ENCODE data around the gene PLA2G6. TPM values are rescaled to one million over a fixed set of nuclear protein-coding genes. Genes with fewer than 3 reads are reported as not detected.
A peak's percentile ranks its signal among the peaks of the same experiment; 100 is the strongest.

PLA2G6 gene
- total RNA-seq, 1 experiment from 2014 or later: 29.9 TPM

DNA sequence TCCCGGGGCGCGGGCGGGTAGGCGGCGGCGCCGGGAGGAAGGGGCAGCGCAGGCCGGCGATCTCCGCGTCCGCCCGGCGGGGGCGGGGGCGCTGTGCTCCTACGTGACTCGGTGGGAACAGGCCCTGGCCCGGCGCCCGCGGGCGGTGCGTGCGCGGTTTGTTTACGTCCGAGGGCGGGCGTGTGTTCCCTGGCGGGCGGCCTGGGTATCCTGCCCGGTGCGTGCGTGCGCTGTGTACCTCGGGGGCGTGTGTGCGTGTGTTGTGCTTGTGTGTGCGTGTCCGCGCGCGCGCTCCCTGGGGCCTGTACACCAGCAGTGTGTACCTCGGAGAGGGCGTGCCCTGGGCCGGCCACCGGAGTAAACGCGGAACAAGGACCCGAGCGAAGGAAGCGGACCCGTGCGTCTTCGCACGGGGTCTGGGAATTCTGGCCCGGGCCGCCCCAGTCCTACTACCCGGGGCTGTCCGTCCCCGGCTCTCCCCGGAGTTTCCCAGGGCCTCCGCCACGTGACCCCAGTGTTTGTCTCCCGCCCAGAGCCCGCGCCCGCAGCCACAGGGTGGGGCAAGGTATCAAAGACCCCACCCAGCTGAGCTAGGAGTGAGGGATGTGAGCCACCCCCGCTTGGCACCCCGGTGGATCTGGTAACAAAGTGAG is 20.9 kb upstream of the PLA2G6 start (continued):
- TF ChIP-seq, protein P1, sequence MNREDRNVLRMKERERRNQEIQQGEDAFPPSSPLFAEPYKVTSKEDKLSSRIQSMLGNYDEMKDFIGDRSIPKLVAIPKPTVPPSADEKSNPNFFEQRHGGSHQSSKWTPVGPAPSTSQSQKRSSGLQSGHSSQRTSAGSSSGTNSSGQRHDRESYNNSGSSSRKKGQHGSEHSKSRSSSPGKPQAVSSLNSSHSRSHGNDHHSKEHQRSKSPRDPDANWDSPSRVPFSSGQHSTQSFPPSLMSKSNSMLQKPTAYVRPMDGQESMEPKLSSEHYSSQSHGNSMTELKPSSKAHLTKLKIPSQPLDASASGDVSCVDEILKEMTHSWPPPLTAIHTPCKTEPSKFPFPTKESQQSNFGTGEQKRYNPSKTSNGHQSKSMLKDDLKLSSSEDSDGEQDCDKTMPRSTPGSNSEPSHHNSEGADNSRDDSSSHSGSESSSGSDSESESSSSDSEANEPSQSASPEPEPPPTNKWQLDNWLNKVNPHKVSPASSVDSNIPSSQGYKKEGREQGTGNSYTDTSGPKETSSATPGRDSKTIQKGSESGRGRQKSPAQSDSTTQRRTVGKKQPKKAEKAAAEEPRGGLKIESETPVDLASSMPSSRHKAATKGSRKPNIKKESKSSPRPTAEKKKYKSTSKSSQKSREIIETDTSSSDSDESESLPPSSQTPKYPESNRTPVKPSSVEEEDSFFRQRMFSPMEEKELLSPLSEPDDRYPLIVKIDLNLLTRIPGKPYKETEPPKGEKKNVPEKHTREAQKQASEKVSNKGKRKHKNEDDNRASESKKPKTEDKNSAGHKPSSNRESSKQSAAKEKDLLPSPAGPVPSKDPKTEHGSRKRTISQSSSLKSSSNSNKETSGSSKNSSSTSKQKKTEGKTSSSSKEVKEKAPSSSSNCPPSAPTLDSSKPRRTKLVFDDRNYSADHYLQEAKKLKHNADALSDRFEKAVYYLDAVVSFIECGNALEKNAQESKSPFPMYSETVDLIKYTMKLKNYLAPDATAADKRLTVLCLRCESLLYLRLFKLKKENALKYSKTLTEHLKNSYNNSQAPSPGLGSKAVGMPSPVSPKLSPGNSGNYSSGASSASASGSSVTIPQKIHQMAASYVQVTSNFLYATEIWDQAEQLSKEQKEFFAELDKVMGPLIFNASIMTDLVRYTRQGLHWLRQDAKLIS (CRISPR knock-in tag; IDR thresholded peaks at IDR 0.05; ENCODE audit: borderline replicate concordance): no peak
- TF ChIP-seq, protein P2, sequence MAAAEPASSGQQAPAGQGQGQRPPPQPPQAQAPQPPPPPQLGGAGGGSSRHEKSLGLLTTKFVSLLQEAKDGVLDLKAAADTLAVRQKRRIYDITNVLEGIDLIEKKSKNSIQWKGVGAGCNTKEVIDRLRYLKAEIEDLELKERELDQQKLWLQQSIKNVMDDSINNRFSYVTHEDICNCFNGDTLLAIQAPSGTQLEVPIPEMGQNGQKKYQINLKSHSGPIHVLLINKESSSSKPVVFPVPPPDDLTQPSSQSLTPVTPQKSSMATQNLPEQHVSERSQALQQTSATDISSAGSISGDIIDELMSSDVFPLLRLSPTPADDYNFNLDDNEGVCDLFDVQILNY (CRISPR knock-in tag; IDR thresholded peaks at IDR 0.05): 0 out of 2 replicates have a peak, but pooled peaks have one; percentile 42
- peak; percentile 18; the same call in 1 of the 2 replicates for TF ChIP-seq PRDM15 (CRISPR knock-in tag; IDR thresholded peaks at IDR 0.05)

DNA sequence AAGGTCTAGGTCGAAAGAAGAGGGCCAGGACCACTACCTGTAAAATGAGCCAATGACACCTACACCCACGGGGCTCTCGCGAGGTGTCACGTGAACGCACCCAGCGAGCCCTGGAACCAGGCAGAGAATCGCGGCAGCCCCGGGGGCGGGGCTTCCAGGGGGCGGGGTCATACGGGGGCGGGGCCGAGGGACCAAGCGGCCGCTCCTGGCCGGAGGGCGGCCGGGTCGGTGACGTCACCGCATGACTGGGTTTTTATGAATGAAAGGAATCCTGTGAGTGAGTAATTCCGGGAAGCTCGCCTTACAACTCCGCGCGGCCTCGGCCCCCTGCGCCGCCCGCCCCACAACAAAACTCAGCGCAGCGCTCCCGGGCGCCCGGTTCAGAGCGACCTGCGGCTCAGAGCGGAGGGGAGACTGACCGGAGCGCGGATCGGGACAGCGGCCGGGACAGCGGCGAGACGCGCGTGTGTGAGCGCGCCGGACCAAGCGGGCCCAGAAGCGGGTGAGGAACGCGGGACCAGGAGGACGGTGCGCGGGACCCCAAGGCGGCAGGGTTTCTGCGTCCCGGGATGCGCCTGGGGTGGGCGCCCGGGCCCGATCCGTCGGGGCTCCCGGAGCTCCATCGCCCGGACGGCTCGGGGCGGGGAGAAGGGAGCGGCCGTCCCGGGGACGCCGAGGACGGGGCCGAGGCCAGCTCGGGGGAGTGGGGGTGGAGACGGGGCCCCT is 20.2 kb upstream of the PLA2G6 start, which contains the start of gene MAFF:
TSS of gene MAFF (plus strand) at position 284 of the 726 bp plus-strand sequence. CDS start 11,860 bp downstream, outside the sequence.
- ATAC-seq (peak; percentile 68), DNase-seq (ENCODE audit: low spot score) (peak; percentile 96)
- Mint-ChIP-seq H3K36me3 (no peaks in the 10 kb centered on the region), H3K27me3 (ENCODE audit: low read depth) (peaks cover 54% of the 10 kb centered on the region), H3K9me3 (no peaks in the 10 kb centered on the region), H3K27ac (peak within 1 kb of the TSS; percentile 25), H3K4me3 (peak within 1 kb of the TSS; percentile 83), H3K4me1 (peaks cover 12% of the 10 kb centered on the region)
- POLR2A ChIA-PET: interaction anchor here (0.6 to 1.8 kb wide), 6 partner anchors 13 to 439 kb away, joined by 3 to 8 read pairs (median 4); partner anchors contain the start of gene PLA2G6
- CTCF ChIA-PET: interaction anchor here (0.7 to 2.2 kb wide), 11 partner anchors 10 to 172 kb away, joined by 3 to 18 read pairs (median 5); partner anchors contain the start of gene PLA2G6
- peak; percentile 27 for TF ChIP-seq JUN (CRISPR knock-in tag; IDR thresholded peaks at IDR 0.05)
- TF ChIP-seq, protein P2 (CRISPR knock-in tag; IDR thresholded peaks at IDR 0.05): 0 out of 2 replicates have a peak, but pooled peaks have one; percentile 19
- TF ChIP-seq, protein P3, sequence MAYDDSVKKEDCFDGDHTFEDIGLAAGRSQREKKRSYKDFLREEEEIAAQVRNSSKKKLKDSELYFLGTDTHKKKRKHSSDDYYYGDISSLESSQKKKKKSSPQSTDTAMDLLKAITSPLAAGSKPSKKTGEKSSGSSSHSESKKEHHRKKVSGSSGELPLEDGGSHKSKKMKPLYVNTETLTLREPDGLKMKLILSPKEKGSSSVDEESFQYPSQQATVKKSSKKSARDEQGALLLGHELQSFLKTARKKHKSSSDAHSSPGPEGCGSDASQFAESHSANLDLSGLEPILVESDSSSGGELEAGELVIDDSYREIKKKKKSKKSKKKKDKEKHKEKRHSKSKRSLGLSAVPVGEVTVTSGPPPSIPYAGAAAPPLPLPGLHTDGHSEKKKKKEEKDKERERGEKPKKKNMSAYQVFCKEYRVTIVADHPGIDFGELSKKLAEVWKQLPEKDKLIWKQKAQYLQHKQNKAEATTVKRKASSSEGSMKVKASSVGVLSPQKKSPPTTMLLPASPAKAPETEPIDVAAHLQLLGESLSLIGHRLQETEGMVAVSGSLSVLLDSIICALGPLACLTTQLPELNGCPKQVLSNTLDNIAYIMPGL (CRISPR knock-in tag; IDR thresholded peaks at IDR 0.05): peak; percentile 74; the same call in 1 of the 2 replicates
- no peak for TF ChIP-seq ZNF281 (CRISPR knock-in tag; IDR thresholded peaks at IDR 0.05)
- TF ChIP-seq, protein P4, sequence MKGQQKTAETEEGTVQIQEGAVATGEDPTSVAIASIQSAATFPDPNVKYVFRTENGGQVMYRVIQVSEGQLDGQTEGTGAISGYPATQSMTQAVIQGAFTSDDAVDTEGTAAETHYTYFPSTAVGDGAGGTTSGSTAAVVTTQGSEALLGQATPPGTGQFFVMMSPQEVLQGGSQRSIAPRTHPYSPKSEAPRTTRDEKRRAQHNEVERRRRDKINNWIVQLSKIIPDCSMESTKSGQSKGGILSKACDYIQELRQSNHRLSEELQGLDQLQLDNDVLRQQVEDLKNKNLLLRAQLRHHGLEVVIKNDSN (CRISPR knock-in tag; IDR thresholded peaks at IDR 0.05): peak; percentile 81
- TF ChIP-seq PRRX2 (CRISPR knock-in tag; IDR thresholded peaks at IDR 0.05): no peak
- TF ChIP-seq ARID4B (CRISPR knock-in tag; IDR thresholded peaks at IDR 0.05; ENCODE audit: borderline replicate concordance): 0 out of 2 replicates have a peak, but pooled peaks have one; percentile 16
- TF ChIP-seq USF2 (CRISPR knock-in tag; IDR thresholded peaks at IDR 0.05): peak; percentile 86
